DMS79 treated with DMSO at 0.1 percent for 48 hours (cell line): ENCODE results near the gene TMEM185A.
"Not testable (repeated sequence)": the region's sequence is repeated elsewhere in the genome, so short reads cannot be mapped to it uniquely, and the experiment has no call there.

Source experiments
- DNase-seq: peaks from one replicate; lab custom pipeline; 2025; lab: John Stamatoyannopoulos, UW

TMEM185A gene

GRCh38 chrX:149551245-149551938, 80.2 kb downstream of the TMEM185A start:
- DNase-seq: not testable (repeated sequence)

- not testable (repeated sequence) for DNase-seq
These were observed 81.1 kb downstream of the TMEM185A start for GRCh38 chrX:149550454-149550853.

- not testable (repeated sequence) for DNase-seq
These were observed 81.9 kb downstream of the TMEM185A start, which contains the start of gene HSFX3 for GRCh38 chrX:149549701-149550100. TSS of gene HSFX3 (minus strand) at chrX:149549924. CDS start at chrX:149549852, 72 bp downstream.

- DNase-seq: not testable (repeated sequence)
These were observed 83.8 kb downstream of the TMEM185A start for GRCh38 chrX:149547782-149548181.

GRCh38 chrX:149546962-149547361, 84.6 kb downstream of the TMEM185A start:
- not testable (repeated sequence) for DNase-seq
